Endothelial cell of hepatic sinusoid (primary cell): Measurements from ENCODE around the gene JCAD.
"Not testable (repeated sequence)": the region's sequence is repeated elsewhere in the genome, so short reads cannot be mapped to it uniquely, and the experiment has no call there.

Source experiments
- in situ Hi-C: cut with HindIII; loops from 2 replicates; pipeline ENCODE4 v1.10.0; 2017; ENCODE audit warnings: low sequenced_read_pairs

JCAD gene

GRCh38 chr10:30000802-30001571 lies 58.4 kb downstream of the JCAD start:
- in situ Hi-C loops: no loop called here

DNA sequence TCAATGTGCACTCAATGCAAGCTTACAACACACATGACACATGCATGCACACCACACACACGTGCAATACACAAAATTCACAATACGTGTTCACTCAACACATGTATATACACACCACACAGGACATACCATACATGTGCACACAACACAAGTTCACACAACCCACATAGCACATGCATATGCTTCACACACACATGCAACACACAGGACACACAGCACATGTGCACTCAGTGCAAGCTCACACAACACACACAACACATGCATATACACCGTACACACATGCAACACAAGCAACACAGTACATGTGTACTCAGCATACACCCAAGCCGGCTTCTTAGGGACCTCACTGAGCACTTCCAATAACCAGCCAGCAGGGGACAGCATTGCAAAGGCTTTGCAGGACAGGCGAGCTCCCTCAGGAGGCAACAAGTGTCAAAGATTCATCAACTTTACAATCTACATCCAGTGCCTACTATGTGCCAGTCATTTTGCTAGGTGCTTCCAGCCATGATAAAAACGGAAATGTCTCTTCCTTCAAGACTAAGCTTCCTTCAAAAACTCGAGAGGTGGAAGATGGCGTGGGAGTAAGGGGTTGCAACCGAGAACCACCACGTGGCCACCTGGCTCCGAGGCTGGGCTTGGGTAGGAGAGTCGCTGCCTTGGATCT lies 61.1 kb downstream of the JCAD start:
- in situ Hi-C loops: loop anchor here (5.0 kb wide), 2 partner anchors 36 to 179 kb away; no protein-coding TSS in a partner anchor

DNA sequence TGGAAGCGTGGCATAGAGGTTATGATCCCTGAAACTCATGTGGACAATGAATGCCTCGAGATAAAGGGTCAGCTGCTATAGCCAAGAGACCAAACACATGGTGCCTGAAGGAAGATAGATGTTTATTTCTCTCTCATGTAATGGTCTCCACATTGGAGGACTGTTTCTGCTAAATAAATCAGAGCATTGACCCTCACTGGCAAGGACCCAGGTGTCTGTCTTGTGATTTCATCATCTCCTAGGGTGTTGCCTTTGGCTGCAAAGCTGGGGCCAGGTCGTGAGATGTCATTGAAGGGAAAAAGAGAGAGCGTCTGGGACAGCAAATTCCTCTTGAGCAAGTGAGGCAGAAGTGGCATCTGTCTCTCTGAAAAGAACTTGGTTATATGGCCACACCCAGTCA lies 64.6 kb downstream of the JCAD start:
- in situ Hi-C loops: loop anchor here (5.0 kb wide), 2 partner anchors 33 to 182 kb away; no protein-coding TSS in a partner anchor

- in situ Hi-C loops: no loop called here
Measured at GRCh38 chr10:29993319-29993915, 66.0 kb downstream of the JCAD start.

DNA sequence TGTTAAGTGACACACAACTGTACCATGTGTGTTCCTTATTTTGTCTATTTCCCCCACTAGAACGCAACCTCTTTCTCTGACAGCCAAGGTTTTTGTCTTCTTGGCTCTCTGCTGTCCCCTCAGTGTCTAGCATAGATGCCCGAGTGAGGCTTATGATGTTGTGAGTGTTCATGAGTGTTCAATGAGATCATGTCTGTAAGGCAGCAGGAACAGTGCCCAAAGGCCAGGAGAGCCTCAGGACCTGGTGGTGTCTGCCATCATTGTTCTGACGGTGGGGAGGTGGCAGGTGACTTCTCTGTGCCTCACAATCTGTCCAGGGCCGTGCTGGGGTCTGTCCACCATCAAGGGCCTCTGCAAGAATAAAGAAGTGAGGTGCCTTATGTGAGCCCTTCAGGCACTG lies 66.5 kb downstream of the JCAD start:
- in situ Hi-C loops: no loop called here

GRCh38 chr10:29991382-29991781 lies 68.0 kb downstream of the JCAD start:
- in situ Hi-C loops: no loop called here

GRCh38 chr10:29987471-29987870 lies 71.9 kb downstream of the JCAD start:
- in situ Hi-C loops: no loop called here

DNA sequence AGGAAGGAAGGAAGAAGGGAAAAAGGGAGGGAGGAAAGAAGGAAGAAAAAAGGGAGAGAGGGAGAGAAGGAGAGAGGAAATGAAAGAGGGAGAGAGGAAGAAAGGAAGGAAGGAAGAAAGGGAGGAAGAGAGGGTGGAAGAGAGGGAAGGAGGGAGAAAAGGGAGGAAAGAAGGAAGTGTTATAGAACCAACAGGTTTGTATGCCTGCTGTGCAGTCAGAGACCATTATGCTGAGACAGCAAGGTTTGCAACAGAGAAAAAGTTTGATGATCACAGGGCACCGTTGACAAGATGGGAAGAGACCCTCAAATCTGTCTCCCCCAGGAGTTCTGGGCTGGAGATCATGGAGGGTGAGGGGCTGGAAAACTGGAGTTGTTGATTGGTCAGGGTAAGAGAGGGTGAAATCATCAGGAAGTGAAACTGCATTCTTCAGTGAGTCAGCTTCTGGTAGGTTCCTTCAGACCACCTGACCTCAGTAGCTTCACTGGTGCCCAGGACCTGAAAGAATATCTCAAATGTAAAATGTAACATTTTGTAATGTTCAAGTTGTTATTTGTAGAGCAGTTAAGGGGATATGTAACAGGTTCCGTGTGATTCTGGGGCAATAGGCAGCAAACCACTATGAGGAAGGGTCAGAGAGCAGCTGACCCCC lies 76.3 kb downstream of the JCAD start:
- in situ Hi-C loops: no loop called here

- in situ Hi-C loops: no loop called here
Measured at GRCh38 chr10:29981510-29981909, 77.9 kb downstream of the JCAD start.

- in situ Hi-C loops: no loop called here
Measured at GRCh38 chr10:29980084-29980483, 79.3 kb downstream of the JCAD start.

- in situ Hi-C loops: not testable (repeated sequence)
Measured at GRCh38 chr10:29979421-29979779, 80.0 kb downstream of the JCAD start.

- in situ Hi-C loops: no loop called here
Measured at GRCh38 chr10:29977171-29977570, 82.2 kb downstream of the JCAD start.

GRCh38 chr10:29976134-29976533 lies 83.3 kb downstream of the JCAD start:
- in situ Hi-C loops: no loop called here

DNA sequence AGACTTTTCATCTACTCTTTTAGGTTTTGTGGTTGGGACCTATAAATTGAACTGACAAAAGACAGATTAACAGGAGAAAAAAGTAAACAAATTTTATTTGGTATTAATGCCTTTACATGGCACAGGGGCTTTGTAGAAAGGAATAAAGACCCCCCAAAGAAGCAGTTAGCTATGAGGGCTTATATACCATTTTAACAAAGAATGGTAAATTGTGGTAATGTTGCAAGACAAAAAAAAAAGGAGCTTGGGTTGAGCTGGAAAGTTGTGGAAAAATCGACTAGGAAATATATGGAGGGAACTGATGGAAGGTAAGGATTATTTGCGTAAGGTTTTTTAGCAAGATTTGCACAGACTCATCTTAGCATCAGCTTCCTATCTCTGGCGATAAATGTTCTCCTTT lies 84.6 kb downstream of the JCAD start:
- in situ Hi-C loops: no loop called here

DNA sequence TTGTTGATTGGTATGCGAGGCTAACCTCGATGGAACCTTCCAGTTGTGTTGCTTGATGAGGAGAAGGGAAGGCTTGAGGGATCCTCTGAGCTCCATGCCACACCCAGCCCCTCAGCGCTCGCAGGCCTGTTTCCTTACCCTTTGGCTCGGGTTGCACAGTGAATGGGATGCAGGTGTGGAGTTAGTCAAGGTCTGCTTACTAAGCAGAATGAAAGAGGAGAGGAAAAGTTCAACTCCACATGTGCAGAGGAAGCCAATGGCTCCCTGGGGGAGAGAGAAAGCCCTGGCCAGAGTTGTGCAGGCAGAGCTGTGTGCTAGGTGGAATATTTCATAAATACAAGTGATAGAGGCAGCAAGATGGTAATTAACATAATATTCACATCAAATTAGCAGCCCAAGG lies 85.5 kb downstream of the JCAD start:
- in situ Hi-C loops: no loop called here

DNA sequence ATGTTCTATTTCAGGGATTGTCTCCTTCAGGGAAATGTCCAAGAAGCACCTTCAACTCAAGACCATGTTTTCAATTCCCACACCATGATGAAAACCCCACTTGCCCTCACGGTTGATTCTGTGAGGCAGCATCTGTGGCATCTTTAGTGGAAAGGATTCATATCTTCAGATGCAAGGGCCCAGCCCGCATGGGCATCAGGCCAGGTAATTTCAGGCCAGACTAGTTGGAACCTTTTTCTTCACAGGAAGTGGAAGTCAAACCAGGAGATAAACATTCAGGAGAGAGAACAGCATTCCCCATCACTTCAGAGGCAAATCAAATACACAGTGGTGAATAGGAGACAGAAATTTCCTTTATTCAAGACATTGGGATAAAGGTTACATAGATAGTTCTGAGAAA lies 88.8 kb downstream of the JCAD start:
- in situ Hi-C loops: no loop called here

- in situ Hi-C loops: no loop called here
Measured at GRCh38 chr10:29970012-29970396, 89.4 kb downstream of the JCAD start.

DNA sequence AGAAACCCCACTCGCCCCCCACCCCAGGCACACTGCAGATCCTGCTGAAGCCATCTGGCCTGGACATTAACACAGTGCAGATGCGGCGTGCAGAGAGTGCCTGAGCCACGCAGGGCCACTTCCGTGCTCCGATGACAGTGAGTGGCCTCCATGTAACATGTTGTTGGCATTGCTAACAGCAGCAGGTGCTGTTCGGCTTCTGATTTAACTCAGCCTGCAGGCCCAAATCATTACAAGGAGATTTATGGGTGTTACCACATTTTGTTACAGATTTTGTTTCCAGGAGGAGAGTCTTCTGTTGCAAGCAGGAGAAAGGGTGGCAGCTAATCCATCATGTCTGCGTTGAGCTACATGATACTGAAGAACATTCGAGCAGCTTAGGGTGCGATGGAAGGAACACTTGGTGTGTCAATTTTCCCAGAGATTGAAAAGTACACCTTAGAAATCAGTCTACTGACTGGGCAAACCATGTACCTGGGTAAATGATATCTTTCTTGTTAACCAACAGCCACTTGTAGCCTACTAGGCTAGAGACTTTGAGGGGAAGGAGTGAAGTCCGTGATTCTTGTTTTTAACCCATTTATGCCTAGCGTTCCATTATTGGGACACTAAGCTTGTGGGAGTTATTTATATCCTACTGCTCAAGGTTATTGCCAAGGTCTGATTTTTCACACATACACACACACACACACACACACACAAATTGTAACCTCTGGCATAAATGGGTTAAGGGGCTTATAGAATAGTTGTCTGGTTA lies 90.0 kb downstream of the JCAD start:
- in situ Hi-C loops: no loop called here

GRCh38 chr10:29968585-29968984 lies 90.8 kb downstream of the JCAD start:
- in situ Hi-C loops: no loop called here

- in situ Hi-C loops: no loop called here
Measured at GRCh38 chr10:29966269-29966668, 93.1 kb downstream of the JCAD start.
